Fibroblast of lung (primary cell): Measurements from ENCODE around the gene UROD. TPM values are rescaled to one million over a fixed set of nuclear protein-coding genes. Genes with fewer than 3 reads are reported as not detected.
A peak's percentile ranks its signal among the peaks of the same experiment; 100 is the strongest.
"Not testable (repeated sequence)": the region's sequence is repeated elsewhere in the genome, so short reads cannot be mapped to it uniquely, and the experiment has no call there.

Experiments used
- DNase-seq, 2 donors: peaks; one replicate each; pipeline versions ENCODE4 v3.0.0 to v3.0.0-alpha.2; 2010; ENCODE audit warnings: low read depth in 2 of 2
- H2AFZ ChIP-seq: 2 replicates; pipeline ENCODE4 v1.5.1; 2012; ENCODE audit warnings: low read length, control low read depth, inconsistent platforms
- H3K27ac ChIP-seq: 2 replicates; pipeline ENCODE4 v1.5.1; 2011; ENCODE audit warnings: low read length, control low read depth; ENCODE audit not compliant: insufficient read depth
- H3K27me3 ChIP-seq: 2 replicates; pipeline ENCODE4 v1.5.1; 2011; ENCODE audit warnings: mild to moderate bottlenecking, low read length; ENCODE audit not compliant: control insufficient read depth, insufficient read depth
- H3K36me3 ChIP-seq: 2 replicates; pipeline ENCODE4 v1.5.1; 2011; ENCODE audit warnings: low read length; ENCODE audit not compliant: control insufficient read depth, insufficient read depth
- H3K4me1 ChIP-seq: 2 replicates; pipeline ENCODE4 v1.5.1; 2011; ENCODE audit warnings: low read length; ENCODE audit not compliant: control insufficient read depth, insufficient read depth; ENCODE audit errors: extremely low read depth
- H3K4me2 ChIP-seq: 2 replicates; pipeline ENCODE4 v1.5.1; 2011; ENCODE audit warnings: low read length, control low read depth; ENCODE audit not compliant: insufficient read depth; ENCODE audit errors: extremely low read depth
- H3K4me3 ChIP-seq, 4 experiments: fragments of 200-600 bp in 1 of 4; sonication (generic) in 1 of 4; replicated peaks in 1 of 4; 2 replicates each; pipeline ENCODE4 v1.5.1; 2011 to 2016; ENCODE audit warnings: low read length in 4 of 4, low read depth in 3 of 4, mild to moderate bottlenecking in 3 of 4, control low read depth in 2 of 4, inconsistent platforms in 1 of 4, mixed read lengths in 1 of 4; ENCODE audit not compliant: insufficient read depth in 1 of 4; ENCODE audit errors: control extremely low read depth in 1 of 4
- H3K79me2 ChIP-seq: 2 replicates; pipeline ENCODE4 v1.5.1; 2012; ENCODE audit warnings: mild to moderate bottlenecking, low read length, inconsistent platforms; ENCODE audit not compliant: control insufficient read depth, insufficient read depth
- H3K9ac ChIP-seq: 2 replicates; pipeline ENCODE4 v1.5.1; 2011; ENCODE audit warnings: mild to moderate bottlenecking, low read length, control low read depth; ENCODE audit not compliant: insufficient read depth
- H3K9me3 ChIP-seq: 2 replicates; pipeline ENCODE4 v1.5.1; 2012; ENCODE audit warnings: low read depth, low read length; ENCODE audit not compliant: control insufficient read depth, insufficient read depth
- H4K20me1 ChIP-seq: 2 replicates; pipeline ENCODE4 v1.5.1; 2011; ENCODE audit warnings: low read length; ENCODE audit not compliant: control insufficient read depth, insufficient read depth; ENCODE audit errors: extremely low read depth
- EZH2 ChIP-seq: IDR thresholded peaks from 2 replicates; pipeline ENCODE4 v1.5.1; 2012; ENCODE audit warnings: low read length, control low read depth, mild to moderate bottlenecking; ENCODE audit errors: missing control alignments
- polyA plus RNA-seq, 2 donors: library from polyadenylated mRNA; depleted of rRNA in 1 of 2; stranded (reverse) in 1 of 2; unstranded in 1 of 2; fragments of >200 nt; gene quantifications; 2 replicates each; pipeline ENCODE4 v1.2.1, GENCODE V29; 2011 to 2012; ENCODE audit warnings: missing spikeins in 1 of 2
- total RNA-seq: library from RNA; depleted of rRNA; stranded (reverse); fragments of >200 nt; gene quantifications from 2 replicates; pipeline ENCODE4 v1.2.1, GENCODE V29; 2014
- TF ChIP-seq, protein P1 (sequence below), 2 donors: IDR thresholded peaks in 1 of 2; conservative IDR thresholded peaks in 1 of 2; 1 replicate in 1 of 2; 2 replicates in 1 of 2; pipeline ENCODE4 v1.5.1; 2011 to 2012; ENCODE audit warnings: low read length in 2 of 2, control low read depth in 1 of 2, inconsistent platforms in 1 of 2, low read depth in 1 of 2, mild to moderate bottlenecking in 1 of 2

UROD gene
- total and polyA plus RNA-seq, 2 donors (not counting 1 experiment from before 2014, with no cell fraction given), result 129 to 162 TPM

GRCh38 chr1:44970317-44970716 lies 41.7 kb upstream of the UROD start:
- H3K4me1 ChIP-seq, result peaks cover 2% of the 10 kb centered on the region
- no peaks in the 10 kb centered on the region for H3K79me2 ChIP-seq
- H3K4me3 ChIP-seq, result no peak overlapping the region
- no peak overlapping the region for H2AFZ ChIP-seq
- H3K4me2 ChIP-seq, result no peak overlapping the region
- H3K9me3 ChIP-seq, result no peaks in the 10 kb centered on the region
- no peaks in the 10 kb centered on the region for H3K27me3 ChIP-seq
- H4K20me1 ChIP-seq, result no peaks in the 10 kb centered on the region
- peak; percentile 45 to 85 for DNase-seq
- TF ChIP-seq, protein P1, sequence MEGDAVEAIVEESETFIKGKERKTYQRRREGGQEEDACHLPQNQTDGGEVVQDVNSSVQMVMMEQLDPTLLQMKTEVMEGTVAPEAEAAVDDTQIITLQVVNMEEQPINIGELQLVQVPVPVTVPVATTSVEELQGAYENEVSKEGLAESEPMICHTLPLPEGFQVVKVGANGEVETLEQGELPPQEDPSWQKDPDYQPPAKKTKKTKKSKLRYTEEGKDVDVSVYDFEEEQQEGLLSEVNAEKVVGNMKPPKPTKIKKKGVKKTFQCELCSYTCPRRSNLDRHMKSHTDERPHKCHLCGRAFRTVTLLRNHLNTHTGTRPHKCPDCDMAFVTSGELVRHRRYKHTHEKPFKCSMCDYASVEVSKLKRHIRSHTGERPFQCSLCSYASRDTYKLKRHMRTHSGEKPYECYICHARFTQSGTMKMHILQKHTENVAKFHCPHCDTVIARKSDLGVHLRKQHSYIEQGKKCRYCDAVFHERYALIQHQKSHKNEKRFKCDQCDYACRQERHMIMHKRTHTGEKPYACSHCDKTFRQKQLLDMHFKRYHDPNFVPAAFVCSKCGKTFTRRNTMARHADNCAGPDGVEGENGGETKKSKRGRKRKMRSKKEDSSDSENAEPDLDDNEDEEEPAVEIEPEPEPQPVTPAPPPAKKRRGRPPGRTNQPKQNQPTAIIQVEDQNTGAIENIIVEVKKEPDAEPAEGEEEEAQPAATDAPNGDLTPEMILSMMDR (conservative IDR thresholded peaks at IDR 0.05 in 1 of 2, IDR thresholded peaks at IDR 0.05 in 1 of 2; ENCODE audit: low read depth in 1 of 2, low read length in 2 of 2), result no peak
- TF ChIP-seq EZH2, result no peak
- no peak overlapping the region for H3K27ac ChIP-seq
- no peaks in the 10 kb centered on the region for H3K36me3 ChIP-seq
- no peak overlapping the region for H3K9ac ChIP-seq

DNA sequence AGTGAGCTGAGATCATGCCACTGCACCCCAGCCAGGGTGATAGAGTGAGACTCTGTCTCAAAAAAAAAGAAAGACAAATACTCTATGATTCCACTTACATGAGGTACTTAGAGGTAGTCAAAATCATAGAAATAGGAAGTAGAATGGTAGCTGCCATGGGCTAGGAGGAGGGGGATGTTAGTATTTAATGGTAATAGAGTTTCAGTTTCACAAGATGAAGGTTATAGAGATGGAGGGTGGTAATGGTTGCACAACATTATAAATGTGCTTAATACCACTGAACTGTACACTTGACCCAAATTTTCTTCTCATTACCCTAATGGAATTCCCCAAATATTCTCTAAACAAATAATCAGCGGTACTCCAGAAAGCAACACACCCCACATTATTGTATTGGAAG lies 38.4 kb upstream of the UROD start:
- DNase-seq, result no peak
- no peak for TF ChIP-seq EZH2
- TF ChIP-seq, protein P1 (conservative IDR thresholded peaks at IDR 0.05 in 1 of 2, IDR thresholded peaks at IDR 0.05 in 1 of 2; ENCODE audit: low read depth in 1 of 2, low read length in 2 of 2), result no peak
- H3K79me2 ChIP-seq, result no peaks in the 10 kb centered on the region
- no peak overlapping the region for H3K27ac ChIP-seq
- no peak overlapping the region for H3K4me3 ChIP-seq
- peaks cover 2% of the 10 kb centered on the region for H3K36me3 ChIP-seq
- H2AFZ ChIP-seq, result no peak overlapping the region
- no peaks in the 10 kb centered on the region for H3K9me3 ChIP-seq
- no peaks in the 10 kb centered on the region for H3K4me1 ChIP-seq
- no peak overlapping the region for H3K9ac ChIP-seq
- H4K20me1 ChIP-seq, result no peaks in the 10 kb centered on the region
- no peak overlapping the region for H3K4me2 ChIP-seq
- no peaks in the 10 kb centered on the region for H3K27me3 ChIP-seq

DNA sequence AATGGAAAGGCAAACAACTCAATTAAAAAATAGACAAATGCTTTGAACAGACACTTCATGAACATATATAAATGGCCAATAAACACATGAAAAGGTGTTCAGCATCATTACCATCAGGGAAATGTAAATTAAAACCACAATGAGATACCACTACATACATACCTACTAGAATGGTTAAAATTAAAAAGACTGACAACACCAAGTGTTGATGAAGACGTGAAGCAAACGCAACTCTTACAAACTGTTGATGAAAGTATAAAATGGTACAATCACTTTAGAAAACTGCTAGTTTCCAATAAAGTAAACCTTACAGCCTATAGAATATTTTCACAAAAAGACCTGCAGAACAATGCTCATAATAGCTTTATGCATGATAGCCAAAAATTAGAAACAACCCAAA lies 35.8 kb upstream of the UROD start:
- Histone ChIP-seq H3K9me3 (no peaks in the 10 kb centered on the region), H3K4me1 (no peaks in the 10 kb centered on the region), H3K79me2 (no peaks in the 10 kb centered on the region), H3K27me3 (no peaks in the 10 kb centered on the region), H3K4me2 (no peak overlapping the region), H3K9ac (no peak overlapping the region), H3K4me3 (no peak overlapping the region), H2AFZ (no peak overlapping the region), H3K36me3 (peaks cover 2% of the 10 kb centered on the region), H3K27ac (no peak overlapping the region), H4K20me1 (no peaks in the 10 kb centered on the region)
- DNase-seq, result no peak
- TF ChIP-seq, protein P1 (conservative IDR thresholded peaks at IDR 0.05 in 1 of 2, IDR thresholded peaks at IDR 0.05 in 1 of 2; ENCODE audit: low read depth in 1 of 2, low read length in 2 of 2), result no peak
- TF ChIP-seq EZH2, result no peak

DNA sequence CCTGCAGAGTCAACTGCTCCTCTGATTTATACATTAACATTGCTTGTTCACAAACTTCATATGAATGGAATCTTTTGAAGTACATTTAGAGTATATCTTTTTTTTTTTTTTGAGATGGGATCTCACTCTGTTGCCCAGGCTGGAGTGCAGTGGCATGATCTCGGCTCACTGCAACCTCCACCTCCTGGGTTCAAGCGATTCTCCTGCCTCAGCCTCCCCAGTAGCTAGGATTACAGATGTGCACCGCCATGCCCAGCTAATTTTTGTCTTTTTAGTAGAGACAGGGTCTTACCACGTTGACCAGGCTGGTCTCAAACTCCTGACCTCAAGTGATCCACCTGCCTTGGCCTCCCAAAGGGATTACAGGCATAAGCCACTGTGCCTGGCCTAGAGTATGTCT lies 34.7 kb upstream of the UROD start:
- not testable (repeated sequence) for H3K4me2 ChIP-seq, H3K4me1 ChIP-seq, H3K27ac ChIP-seq, H3K9me3 ChIP-seq, H4K20me1 ChIP-seq, H3K9ac ChIP-seq, H2AFZ ChIP-seq, H3K4me3 ChIP-seq, H3K27me3 ChIP-seq, DNase-seq, H3K36me3 ChIP-seq, H3K79me2 ChIP-seq
